GM12878 (cell line): ENCODE measurements around the gene PPM1A. TPM values are rescaled to one million over a fixed set of nuclear protein-coding genes. Genes with fewer than 3 reads are reported as not detected.

Source experiments
- ATAC-seq: fragments of 200-7000 bp; cut with Tn5 transposase; 3 replicates; pipeline ENCODE4 v1.9.1; 2020; ENCODE audit warnings: mild to moderate bottlenecking, moderate library complexity
- BruUV-seq: library from RNA; stranded (reverse); fragments of 400-500 nt; replicated peaks from 2 replicates; lab custom pipeline; 2021; lab: Mats Ljungman, UMichigan
- CTCF ChIA-PET: fragments of 300-600 bp; sonication (Branson Sonifier 250); formaldehyde crosslinking; extraction: SDS; loops from one replicate; lab custom pipeline; 2021; ENCODE audit warnings: inconsistent platforms; lab: Yijun Ruan, JAX
- POLR2A ChIA-PET: fragments of 350-600 bp; formaldehyde crosslinking; extraction: SDS; loops from one replicate; lab custom pipeline; 2021; ENCODE audit warnings: inconsistent platforms; lab: Charles Lee
- RAD21 ChIA-PET: fragments of 300-600 bp; sonication (Branson Sonifier 250); formaldehyde crosslinking; loops from one replicate; lab custom pipeline; 2023; ENCODE audit warnings: antibody characterized with exemption; ENCODE audit not compliant: unreplicated experiment; lab: Charles Lee
- SMC1A ChIA-PET: fragments of 300-600 bp; sonication (Branson Sonifier 250); formaldehyde crosslinking; loops from one replicate; lab custom pipeline; 2023; ENCODE audit not compliant: unreplicated experiment, uncharacterized antibody; lab: Charles Lee
- DNase-seq: peaks from one replicate; pipeline ENCODE4 v3.0.0-alpha.2; 2011; ENCODE audit warnings: low read depth, low spot score
- FAIRE-seq: peaks from 3 replicates; lab custom pipeline; 2011; peaks lifted over from hg19 to GRCh38; lab: Jason Lieb, UNC
- H2AFZ ChIP-seq: 2 replicates; pipeline ENCODE4 v1.6.0; 2011; ENCODE audit warnings: low read depth, low read length, control low read depth; ENCODE audit not compliant: control insufficient read depth
- H3K27ac ChIP-seq: 2 replicates; pipeline ENCODE4 v1.5.1; 2011; ENCODE audit warnings: control low read depth; ENCODE audit not compliant: control insufficient read depth, insufficient read depth
- H3K27me3 ChIP-seq, 2 experiments: replicated peaks in 1 of 2; 2 replicates each; pipeline versions ENCODE4 v1.6.0 to v1.6.1; 2011; ENCODE audit warnings: low read length in 1 of 2; ENCODE audit not compliant: control insufficient read depth in 2 of 2, insufficient read depth in 2 of 2
- H3K36me3 ChIP-seq, 2 experiments: 2 replicates each; pipeline ENCODE4 v1.5.1; 2011; ENCODE audit warnings: low read length in 1 of 2; ENCODE audit not compliant: control insufficient read depth in 2 of 2, insufficient read depth in 2 of 2
- H3K4me1 ChIP-seq: 2 replicates; pipeline ENCODE4 v1.6.1; 2011; ENCODE audit warnings: mild to moderate bottlenecking, low read length, moderate library complexity, mixed read lengths; ENCODE audit not compliant: control insufficient read depth, insufficient read depth
- H3K4me2 ChIP-seq: 2 replicates; pipeline ENCODE4 v1.6.0; 2011; ENCODE audit warnings: control low read depth; ENCODE audit not compliant: control insufficient read depth, insufficient read depth
- H3K4me3 ChIP-seq: fragments of 200-600 bp; sonication (generic); 2 replicates; pipeline ENCODE4 v1.5.1; 2016
- H3K79me2 ChIP-seq: 2 replicates; pipeline ENCODE4 v1.6.0; 2011; ENCODE audit warnings: low read length; ENCODE audit not compliant: control insufficient read depth, insufficient read depth
- H3K9ac ChIP-seq: 2 replicates; pipeline ENCODE4 v1.8.0; 2011; ENCODE audit warnings: low read length, control low read depth, mixed read lengths; ENCODE audit not compliant: control insufficient read depth, insufficient read depth
- H3K9me3 ChIP-seq: replicated peaks from 3 replicates; pipeline ENCODE4 v1.5.1; 2011; ENCODE audit warnings: mild to moderate bottlenecking, low read length; ENCODE audit not compliant: control insufficient read depth, insufficient read depth
- H4K20me1 ChIP-seq: 2 replicates; pipeline ENCODE4 v1.6.0; 2011; ENCODE audit not compliant: control insufficient read depth, insufficient read depth
- ASH2L ChIP-seq: fragments of 300-600, 200-600 bp; sonication (generic); IDR thresholded peaks from 2 replicates; pipeline ENCODE4 v1.6.1; 2017; ENCODE audit warnings: low read depth, mild to moderate bottlenecking, borderline replicate concordance
- ATF2 ChIP-seq: IDR thresholded peaks from 2 replicates; pipeline ENCODE4 v1.6.1; 2012; ENCODE audit warnings: low read length, inconsistent platforms
- CEBPZ ChIP-seq: fragments of 150-350 bp; IDR thresholded peaks from 2 replicates; pipeline ENCODE4 v1.6.1; 2016; ENCODE audit warnings: low read depth, low read length
- CREB1 ChIP-seq: IDR thresholded peaks from 2 replicates; pipeline ENCODE4 v1.6.1; 2012; ENCODE audit warnings: low read depth, mild to moderate bottlenecking, inconsistent platforms
- E2F4 ChIP-seq: IDR thresholded peaks from 2 replicates; pipeline ENCODE4 v1.6.1; 2012; ENCODE audit warnings: low read depth, low read length, improper control_type of control experiment
- HDAC2 ChIP-seq: fragments of 200-600 bp; sonication (generic); IDR thresholded peaks from 2 replicates; pipeline ENCODE4 v1.6.1; 2017
- HDAC6 ChIP-seq: fragments of 200-600 bp; sonication (generic); IDR thresholded peaks from one replicate; pipeline ENCODE4 v1.8.0; 2017; ENCODE audit warnings: antibody characterized with exemption; ENCODE audit not compliant: unreplicated experiment
- KAT2A ChIP-seq: conservative IDR thresholded peaks from 2 replicates; pipeline ENCODE4 v1.6.1; 2011; ENCODE audit warnings: low read depth, low read length; ENCODE audit not compliant: control insufficient read depth
- MTA3 ChIP-seq: IDR thresholded peaks from 2 replicates; pipeline ENCODE4 v1.6.1; 2012; ENCODE audit warnings: low read length, inconsistent platforms, borderline replicate concordance
- NFXL1 ChIP-seq: fragments of 450-650 bp; IDR thresholded peaks from 2 replicates; pipeline ENCODE4 v1.6.1; 2017; ENCODE audit warnings: antibody characterized with exemption, mild to moderate bottlenecking, borderline replicate concordance
- PAX5 ChIP-seq: IDR thresholded peaks from 2 replicates; pipeline ENCODE4 v1.6.1; 2011; ENCODE audit warnings: low read depth, low read length, borderline replicate concordance
- RELB ChIP-seq: fragments of 450-650 bp; IDR thresholded peaks from 2 replicates; pipeline ENCODE4 v1.6.1; 2017; ENCODE audit warnings: low read depth, mild to moderate bottlenecking, moderate library complexity
- SUZ12 ChIP-seq: fragments of 200-600 bp; sonication (generic); IDR thresholded peaks from one replicate; pipeline ENCODE4 v1.6.1; 2018; ENCODE audit warnings: antibody characterized with exemption, mild to moderate bottlenecking; ENCODE audit not compliant: unreplicated experiment
- ZNF217 ChIP-seq: fragments of 450-650 bp; IDR thresholded peaks from 2 replicates; pipeline ENCODE4 v1.6.1; 2017; ENCODE audit warnings: antibody characterized with exemption, mild to moderate bottlenecking
- WGBS: methylation state at CpG from one replicate; pipeline ENCODE4 v1.1.6; 2016; ENCODE audit warnings: low lambda C conversion rate; ENCODE audit not compliant: insufficient replicate concordance, insufficient coverage; ENCODE audit errors: missing lambda C conversion rate; 5-methylcytosine and 5-hydroxymethylcytosine counted together
- in situ Hi-C: fragments of 300-500 bp; cut with MboI; formaldehyde crosslinking; loops from 9 replicates; pipeline ENCODE4 v1.14.3; 2018; ENCODE audit warnings: mixed read lengths
- intact Hi-C: fragments of 100-400 bp; cut with micrococcal nuclease; formaldehyde crosslinking; loops from one replicate; pipeline ENCODE4 v1.14.2; 2022; ENCODE audit not compliant: unreplicated experiment
- polyA plus RNA-seq, 11 experiments: library from polyadenylated mRNA; depleted of rRNA in 4 of 11; unstranded in 6 of 11; stranded (reverse) in 5 of 11; fragments of >200 nt; fragmentation: Nextera tagmentation in 4 of 11; fragmentation: Illumina TruSeq in 1 of 11; extraction: Ambion mirVana in 4 of 11; extraction: Trizol in 1 of 11; gene quantifications; 1 replicate in 1 of 11; 2 replicates in 10 of 11; pipeline versions ENCODE4 v1.2.1 to v1.2.3, GENCODE V29; 2011 to 2016; ENCODE audit warnings: inconsistent platforms in 2 of 11, missing spikeins in 2 of 11, low read depth in 1 of 11
- total RNA-seq, 4 experiments: library from RNA; depleted of rRNA in 3 of 4; stranded (reverse); fragments of >200 nt in 3 of 4; fragmentation: Illumina TruSeq in 1 of 4; extraction: Trizol in 1 of 4; gene quantifications; 2 replicates each; pipeline versions ENCODE4 v1.2.1 to v1.2.3, GENCODE V29; 2013 to 2021

The PPM1A gene
- total and polyA plus RNA-seq, 10 of the 15 experiments (the other 5 are each of a cell fraction or from before 2014, with no cell fraction given) = 16.8 to 124 (median 47.0) TPM

- POLR2A ChIA-PET = interaction anchor here (0.8 to 2.8 kb wide), 7 partner anchors 10 to 72 kb away, joined by 3 to 13 read pairs (median 3); partner anchors contain the start of gene PPM1A
- no peak for DNase-seq
- Histone ChIP-seq H3K27ac (no peak overlapping the region), H3K79me2 (peaks cover 90% of the 10 kb centered on the region), H3K9me3 (no peaks in the 10 kb centered on the region; the same call in 1 of the 3 replicates), H3K4me3 (no peak overlapping the region; the same call in 1 of the 2 replicates), H4K20me1 (no peaks in the 10 kb centered on the region), H3K4me2 (no peak overlapping the region), H2AFZ (no peak overlapping the region), H3K36me3 (peaks cover 0 to 3% of the 10 kb centered on the region in 2 experiments; a peak in 1 of 4 replicates), H3K27me3 (no peaks in the 10 kb centered on the region), H3K4me1 (no peaks in the 10 kb centered on the region), H3K9ac (no peak overlapping the region)
- in situ Hi-C loops (no loop called here), intact Hi-C loops (no loop called here)
- 96% methylated on average over 1 of the region's 1 CpG for WGBS
- FAIRE-seq = no peak
- no TSS peak for BruUV-seq
- RAD21 ChIA-PET = interaction anchor here (0.9 to 17.9 kb wide), 5 partner anchors 8 to 72 kb away, joined by 3 to 446 read pairs (median 11); partner anchors contain the start of gene PPM1A
- peak; percentile 51 for ATAC-seq
- SMC1A ChIA-PET = interaction anchor here (0.7 to 14.2 kb wide), 15 partner anchors 10 to 92 kb away, joined by 3 to 303 read pairs (median 8); no protein-coding TSS in a partner anchor
- CTCF ChIA-PET = interaction anchor here (1.0 to 3.2 kb wide), 7 partner anchors 15 to 74 kb away, joined by 3 to 15 read pairs (median 5); no protein-coding TSS in a partner anchor
- TF ChIP-seq SUZ12 (no peak), E2F4 (no peak), HDAC2 (no peak), CREB1 (no peak), KAT2A (no peak), ZNF217 (no peak), ATF2 (no peak), NFXL1 (no peak), PAX5 (no peak), MTA3 (no peak), ASH2L (no peak), HDAC6 (no peak), CEBPZ (no peak), RELB (no peak)
Observed at GRCh38 chr14:60257865-60258264, 8.8 kb downstream of the PPM1A start.
